GM13977 (cell line): ENCODE results near the gene HS2ST1.

ENCODE experiments used
- DNase-seq: peaks from one replicate; pipeline ENCODE4 v3.0.0; 2012; ENCODE audit warnings: low spot score
- in situ Hi-C: fragments of 300-500 bp; cut with MboI; formaldehyde crosslinking; loops from one replicate; pipeline ENCODE4 v1.12.0; 2022; ENCODE audit warnings: low sequenced_read_pairs, low pct_unique_long_range_greater_than_20kb, mixed read lengths, inconsistent platforms; ENCODE audit not compliant: unreplicated experiment
- TF ChIP-seq, protein P1 (sequence below): IDR thresholded peaks from 2 replicates; pipeline ENCODE4 v1.5.1; 2012; ENCODE audit warnings: mild to moderate bottlenecking, control low read depth; ENCODE audit not compliant: insufficient read depth; ENCODE audit errors: extremely low read depth, missing control alignments

The HS2ST1 gene

DNA sequence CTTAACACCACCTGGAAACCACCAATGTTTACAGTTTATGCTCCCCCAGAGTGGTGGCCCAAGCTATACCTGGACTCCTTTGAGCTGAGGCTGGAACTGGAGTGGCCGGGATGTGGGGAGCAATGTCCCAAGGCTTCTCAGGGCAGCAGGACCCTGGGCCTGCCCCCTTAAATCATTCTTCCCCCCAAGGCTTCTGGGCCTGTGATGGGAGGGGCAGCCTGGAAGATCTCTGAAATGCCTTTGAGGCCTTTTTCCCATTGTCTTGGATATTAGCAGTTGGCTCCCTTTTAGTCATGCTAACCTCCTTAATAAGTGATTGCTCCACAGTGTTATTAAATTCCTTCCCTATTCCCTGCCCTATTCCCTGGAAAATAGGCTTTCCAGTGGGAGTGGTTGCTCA is 185.8 kb downstream of the HS2ST1 start:
- no peak for DNase-seq

DNA sequence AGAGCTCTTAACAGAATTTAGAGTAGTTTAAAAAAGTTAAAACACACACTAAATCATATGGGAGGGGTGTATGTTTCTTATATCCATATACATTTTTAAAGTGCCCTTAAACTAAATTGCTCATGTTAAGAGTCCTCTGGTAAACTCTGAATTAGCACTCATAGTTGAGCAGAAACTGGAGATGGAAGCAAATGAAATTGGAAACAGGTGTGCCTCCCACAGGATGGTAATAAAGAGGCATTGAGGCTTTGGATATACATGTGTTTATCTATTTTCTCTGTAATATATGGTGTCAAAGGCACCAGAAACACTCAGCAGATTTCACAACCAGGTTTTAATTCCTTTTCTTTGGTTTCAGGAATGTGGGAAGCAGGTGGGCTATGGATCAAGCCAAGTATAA is 188.6 kb downstream of the HS2ST1 start:
- TF ChIP-seq, protein P1, sequence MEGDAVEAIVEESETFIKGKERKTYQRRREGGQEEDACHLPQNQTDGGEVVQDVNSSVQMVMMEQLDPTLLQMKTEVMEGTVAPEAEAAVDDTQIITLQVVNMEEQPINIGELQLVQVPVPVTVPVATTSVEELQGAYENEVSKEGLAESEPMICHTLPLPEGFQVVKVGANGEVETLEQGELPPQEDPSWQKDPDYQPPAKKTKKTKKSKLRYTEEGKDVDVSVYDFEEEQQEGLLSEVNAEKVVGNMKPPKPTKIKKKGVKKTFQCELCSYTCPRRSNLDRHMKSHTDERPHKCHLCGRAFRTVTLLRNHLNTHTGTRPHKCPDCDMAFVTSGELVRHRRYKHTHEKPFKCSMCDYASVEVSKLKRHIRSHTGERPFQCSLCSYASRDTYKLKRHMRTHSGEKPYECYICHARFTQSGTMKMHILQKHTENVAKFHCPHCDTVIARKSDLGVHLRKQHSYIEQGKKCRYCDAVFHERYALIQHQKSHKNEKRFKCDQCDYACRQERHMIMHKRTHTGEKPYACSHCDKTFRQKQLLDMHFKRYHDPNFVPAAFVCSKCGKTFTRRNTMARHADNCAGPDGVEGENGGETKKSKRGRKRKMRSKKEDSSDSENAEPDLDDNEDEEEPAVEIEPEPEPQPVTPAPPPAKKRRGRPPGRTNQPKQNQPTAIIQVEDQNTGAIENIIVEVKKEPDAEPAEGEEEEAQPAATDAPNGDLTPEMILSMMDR, result no peak
- no peak for DNase-seq
- in situ Hi-C loops, result no loop called here

More for the DNA sequence above, 185.8 kb downstream of the HS2ST1 start:
- in situ Hi-C loops, result no loop called here
- TF ChIP-seq, protein P1, result no peak

DNA sequence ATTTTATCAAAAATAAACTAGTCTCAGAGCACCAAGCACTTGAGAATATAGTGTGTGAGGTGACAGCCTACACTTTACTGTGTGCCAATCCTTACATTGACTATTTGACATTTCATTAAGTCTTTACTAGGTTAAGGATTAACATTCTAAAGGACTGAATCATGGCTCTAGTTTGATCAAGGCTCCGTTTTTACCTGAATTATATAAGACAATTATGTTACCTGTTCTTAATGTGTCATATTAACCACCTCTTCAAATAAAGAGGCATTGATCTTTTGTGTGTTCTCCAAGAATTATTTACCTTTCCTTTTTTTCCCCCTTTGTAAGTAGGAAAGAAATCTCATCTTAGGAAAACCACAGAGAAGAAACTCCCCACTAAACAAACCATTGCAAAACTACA is 189.7 kb downstream of the HS2ST1 start:
- in situ Hi-C loops, result no loop called here
- TF ChIP-seq, protein P1, result no peak
- no peak for DNase-seq

DNA sequence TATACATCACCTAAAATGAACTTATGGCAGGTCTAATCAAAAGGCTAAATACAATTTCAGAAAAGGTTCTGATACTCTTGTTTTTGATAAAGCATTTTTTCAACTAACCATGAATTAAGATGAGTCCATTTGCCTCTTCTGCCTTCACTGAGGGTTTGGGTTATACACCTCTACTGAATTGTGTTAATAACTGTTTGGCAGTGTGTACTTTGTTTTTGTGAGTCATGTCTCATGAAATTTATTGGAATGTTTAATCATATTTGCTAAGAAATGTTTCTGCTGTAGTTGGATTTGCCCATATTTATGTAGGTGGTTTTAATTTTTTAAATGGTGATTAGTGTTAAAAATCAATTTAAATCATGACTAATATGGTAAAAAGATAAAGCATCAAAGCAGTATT is 190.5 kb downstream of the HS2ST1 start:
- in situ Hi-C loops, result no loop called here

DNA sequence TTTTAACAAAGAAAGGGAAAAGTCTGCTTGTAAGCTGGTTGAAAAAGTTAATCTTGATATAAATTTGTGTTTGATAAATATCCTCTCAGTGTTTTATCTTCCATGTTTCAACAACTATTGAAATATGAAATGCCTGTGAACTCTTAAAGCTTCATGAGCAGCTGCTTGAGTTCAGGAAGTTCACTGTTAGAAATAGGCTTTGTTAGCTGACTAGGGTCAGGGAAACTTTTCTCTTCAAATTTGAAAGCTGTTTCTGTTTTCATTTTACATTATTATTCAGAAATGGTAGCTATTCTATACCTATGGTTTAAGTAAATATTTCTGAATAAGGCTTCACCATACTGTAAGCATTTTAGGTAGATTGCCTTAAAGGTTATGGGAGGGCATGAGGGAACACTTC is 191.7 kb downstream of the HS2ST1 start:
- in situ Hi-C loops, result no loop called here
- no peak for DNase-seq
- TF ChIP-seq, protein P1, result no peak

More for the DNA sequence above, 190.5 kb downstream of the HS2ST1 start:
- no peak for DNase-seq
- TF ChIP-seq, protein P1, result no peak

DNA sequence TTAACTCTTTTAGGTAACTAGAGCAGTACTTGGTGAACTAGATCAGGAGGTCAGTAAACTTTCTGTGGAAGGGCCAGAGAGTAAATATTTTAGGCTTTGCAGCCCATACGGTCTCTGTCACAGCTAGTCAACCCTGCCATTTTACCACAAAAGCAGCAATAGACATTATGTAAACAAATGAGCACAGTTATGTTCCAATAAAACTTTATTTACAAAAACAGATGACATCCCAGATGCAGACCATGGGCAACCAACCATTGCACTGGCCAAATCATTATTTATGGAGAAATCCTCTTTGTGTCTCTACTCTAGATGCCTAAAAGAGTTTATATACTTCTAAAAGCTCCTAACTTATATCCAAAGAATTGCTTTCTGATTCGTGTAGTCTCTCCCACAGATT is 192.4 kb downstream of the HS2ST1 start:
- no peak for DNase-seq
- TF ChIP-seq, protein P1, result no peak
- in situ Hi-C loops, result no loop called here

DNA sequence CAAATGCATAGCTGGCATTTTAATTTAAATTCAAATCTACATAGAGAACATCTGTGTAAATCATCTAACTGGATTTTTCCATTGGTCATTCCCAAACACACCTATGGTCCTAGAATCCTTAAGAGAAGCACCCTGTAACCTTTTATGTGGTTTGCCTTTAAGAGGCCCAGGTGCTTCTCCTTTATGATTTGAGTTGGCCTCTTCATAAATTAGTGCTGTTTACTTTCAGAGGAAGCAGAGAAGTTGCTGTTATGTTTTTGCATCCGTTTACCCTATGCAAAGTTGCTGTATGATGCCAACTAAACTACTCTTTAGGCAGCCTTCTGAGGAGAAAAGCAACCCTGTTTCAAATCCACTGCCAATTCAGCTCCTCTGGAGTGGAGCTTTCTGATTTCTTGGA is 193.8 kb downstream of the HS2ST1 start:
- TF ChIP-seq, protein P1, result no peak
- no peak for DNase-seq
- in situ Hi-C loops, result no loop called here
